Rectal smooth muscle tissue (tissue), 1 donor: Measurements from ENCODE around the gene AMT.
A peak's percentile ranks its signal among the peaks of the same experiment; 100 is the strongest.
"Not testable (repeated sequence)": the region's sequence is repeated elsewhere in the genome, so short reads cannot be mapped to it uniquely, and the experiment has no call there.

Experiments used
- H3K27ac ChIP-seq: one replicate; pipeline ENCODE4 v1.7.0; 2013; ENCODE audit warnings: low read depth, low read length, inconsistent platforms
- H3K27me3 ChIP-seq: one replicate; pipeline ENCODE4 v1.7.0; 2013; ENCODE audit warnings: low read length; ENCODE audit not compliant: control insufficient read depth, insufficient read depth
- H3K36me3 ChIP-seq: one replicate; pipeline ENCODE4 v1.7.0; 2013; ENCODE audit warnings: low read length; ENCODE audit not compliant: control insufficient read depth, insufficient read depth
- H3K4me1 ChIP-seq: one replicate; pipeline ENCODE4 v1.7.0; 2013; ENCODE audit warnings: low read length; ENCODE audit not compliant: control insufficient read depth, insufficient read depth
- H3K4me3 ChIP-seq: one replicate; pipeline ENCODE4 v1.7.0; 2013; ENCODE audit warnings: low read length
- H3K9ac ChIP-seq: one replicate; pipeline ENCODE4 v1.7.0; 2013; ENCODE audit warnings: low read length

The AMT gene

GRCh38 chr3:49416867-49417266 lies 5.4 kb downstream of the AMT start:
- Histone ChIP-seq H3K27ac (no peak overlapping the region), H3K4me3 (no peak overlapping the region), H3K27me3 (no peaks in the 10 kb centered on the region), H3K4me1 (peaks cover 7% of the 10 kb centered on the region), H3K9ac (no peak overlapping the region), H3K36me3 (peaks cover 3% of the 10 kb centered on the region)

DNA sequence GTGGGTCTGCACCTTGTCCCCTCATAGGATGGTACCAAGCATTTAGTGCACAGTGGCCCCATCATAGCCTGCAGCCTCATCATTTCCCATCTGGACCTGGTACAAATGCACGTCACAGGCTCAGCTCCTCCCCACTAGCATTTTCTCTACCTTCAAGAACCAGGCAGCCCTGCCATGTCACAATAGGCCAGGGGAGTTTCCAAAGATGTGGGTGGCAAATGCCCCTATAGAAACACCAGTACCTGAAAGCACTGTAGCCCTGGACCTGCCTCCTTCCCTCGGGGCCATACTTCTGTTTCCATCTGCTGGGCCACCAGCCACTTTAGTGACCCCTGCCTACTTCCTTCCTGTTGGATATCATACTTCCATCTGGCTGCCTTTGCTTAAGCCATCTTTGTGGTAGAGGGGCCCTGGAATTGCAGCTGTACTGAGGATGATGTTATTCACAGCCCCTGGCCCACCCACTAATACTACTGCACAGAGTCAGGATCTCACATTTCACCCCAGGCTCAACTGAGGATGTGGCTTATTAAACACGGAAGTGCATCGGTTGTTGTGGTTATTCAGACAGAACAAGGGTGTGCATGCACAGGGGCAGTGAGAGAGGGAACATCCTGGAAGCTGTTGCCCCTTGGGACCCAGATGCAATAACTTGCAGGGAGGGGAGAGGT lies 6.2 kb downstream of the AMT start:
- Histone ChIP-seq H3K9ac (no peak overlapping the region), H3K27ac (no peak overlapping the region), H3K27me3 (no peaks in the 10 kb centered on the region), H3K36me3 (peaks cover 3% of the 10 kb centered on the region), H3K4me3 (no peak overlapping the region), H3K4me1 (peaks cover 7% of the 10 kb centered on the region)

DNA sequence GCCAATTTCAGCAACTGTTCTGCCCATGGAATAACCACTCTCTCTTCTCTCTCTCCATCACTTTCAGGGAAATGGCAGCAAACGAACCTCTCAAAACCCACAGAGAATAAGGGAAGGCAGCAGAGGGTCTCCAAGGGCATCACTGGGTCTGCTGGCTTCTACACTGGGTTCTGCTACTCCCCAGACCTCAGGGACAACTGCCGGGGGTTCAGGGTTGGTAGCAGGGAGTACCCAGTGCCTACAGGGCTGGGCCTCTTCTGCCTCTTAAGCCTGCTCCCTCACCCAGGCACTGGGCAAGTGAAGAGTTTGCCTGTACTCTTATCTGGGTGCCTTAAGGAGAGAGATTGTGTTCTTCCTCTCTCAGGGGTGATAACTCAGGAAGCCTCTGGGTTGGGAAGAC lies 7.5 kb downstream of the AMT start:
- Histone ChIP-seq H3K4me1 (peaks cover 16% of the 10 kb centered on the region), H3K27me3 (no peaks in the 10 kb centered on the region), H3K36me3 (peaks cover 3% of the 10 kb centered on the region), H3K4me3 (no peak overlapping the region), H3K9ac (no peak overlapping the region), H3K27ac (no peak overlapping the region)

- H3K27me3 ChIP-seq: no peaks in the 10 kb centered on the region
- H3K9ac ChIP-seq: no peak overlapping the region
- H3K36me3 ChIP-seq: peaks cover 3% of the 10 kb centered on the region
- peaks cover 21% of the 10 kb centered on the region for H3K4me1 ChIP-seq
- H3K4me3 ChIP-seq: peak overlapping the region; percentile 98
- H3K27ac ChIP-seq: no peak overlapping the region
Measured at GRCh38 chr3:49413338-49413734, 8.9 kb downstream of the AMT start.

DNA sequence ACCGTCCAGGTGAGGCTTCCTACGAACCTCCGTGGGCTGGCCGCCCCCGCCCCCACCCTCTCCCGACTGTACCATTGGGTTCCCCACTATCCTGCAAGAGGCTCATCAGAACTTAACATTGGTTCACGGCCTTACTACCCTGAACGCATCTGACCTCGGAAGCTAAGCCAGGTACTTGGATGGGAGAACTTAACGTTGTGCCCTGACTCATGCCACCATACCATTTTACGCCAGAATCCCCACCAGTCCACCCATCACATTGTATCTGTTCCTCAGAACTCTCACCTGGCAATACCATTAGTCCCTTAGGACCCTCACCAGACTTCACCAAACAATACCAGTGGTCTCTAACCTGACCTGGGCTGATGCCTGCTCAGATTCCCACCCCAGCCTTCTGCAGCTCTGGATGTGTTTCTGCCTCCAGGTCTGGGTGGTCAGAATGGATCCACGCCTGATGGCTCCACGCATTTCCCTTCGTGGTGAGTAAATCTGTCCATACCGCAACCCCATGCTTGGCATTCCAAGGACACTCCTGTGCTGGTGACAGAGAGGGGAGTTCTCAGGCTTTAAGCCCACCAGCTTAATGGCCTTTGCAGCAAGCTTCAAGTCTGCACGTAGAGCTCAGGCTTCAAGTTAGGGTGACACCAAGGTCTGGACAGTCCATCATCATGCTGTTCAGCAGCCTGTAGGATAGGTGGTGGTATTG lies 9.5 kb downstream of the AMT start:
- H3K27ac ChIP-seq: peak overlapping the region; percentile 94
- peak overlapping the region; percentile 60 for H3K9ac ChIP-seq
- H3K4me1 ChIP-seq: peaks cover 21% of the 10 kb centered on the region
- no peaks in the 10 kb centered on the region for H3K27me3 ChIP-seq
- peaks cover 3% of the 10 kb centered on the region for H3K36me3 ChIP-seq
- H3K4me3 ChIP-seq: peak overlapping the region; percentile 98

- Histone ChIP-seq H3K36me3 (peaks cover 3% of the 10 kb centered on the region), H3K27ac (peak within 1 kb of the TSS; percentile 94), H3K27me3 (no peaks in the 10 kb centered on the region), H3K4me3 (peak within 1 kb of the TSS; percentile 98), H3K4me1 (peaks cover 21% of the 10 kb centered on the region), H3K9ac (peak within 1 kb of the TSS; percentile 93)
Measured at GRCh38 chr3:49411968-49412631, 10.2 kb downstream of the AMT start, which contains the start of the genes RHOA and TCTA. RHOA (minus strand) TSS chr3:49411976; CDS start chr3:49375589, 36,387 bp downstream. TCTA (plus strand) TSS chr3:49412423; CDS start chr3:49412427, 4 bp downstream.

- H3K4me3 ChIP-seq: peak overlapping the region; percentile 70
- H3K9ac ChIP-seq: peak overlapping the region; percentile 93
- peak overlapping the region; percentile 94 for H3K27ac ChIP-seq
- peaks cover 21% of the 10 kb centered on the region for H3K4me1 ChIP-seq
- H3K27me3 ChIP-seq: no peaks in the 10 kb centered on the region
- H3K36me3 ChIP-seq: peaks cover 3% of the 10 kb centered on the region
Measured at GRCh38 chr3:49411535-49411967, 10.7 kb downstream of the AMT start.

GRCh38 chr3:49410846-49411534 lies 11.3 kb downstream of the AMT start:
- peaks cover 21% of the 10 kb centered on the region for H3K4me1 ChIP-seq
- peak overlapping the region; percentile 93 for H3K9ac ChIP-seq
- peak overlapping the region; percentile 70 for H3K4me3 ChIP-seq
- H3K27me3 ChIP-seq: no peaks in the 10 kb centered on the region
- H3K36me3 ChIP-seq: peaks cover 3% of the 10 kb centered on the region
- peak overlapping the region; percentile 94 for H3K27ac ChIP-seq

- Histone ChIP-seq H3K27ac (peak overlapping the region; percentile 94), H3K4me3 (peak overlapping the region; percentile 70), H3K36me3 (no peaks in the 10 kb centered on the region), H3K4me1 (peaks cover 24% of the 10 kb centered on the region), H3K9ac (no peak overlapping the region), H3K27me3 (no peaks in the 10 kb centered on the region)
Measured at GRCh38 chr3:49410066-49410845, 12.0 kb downstream of the AMT start.

DNA sequence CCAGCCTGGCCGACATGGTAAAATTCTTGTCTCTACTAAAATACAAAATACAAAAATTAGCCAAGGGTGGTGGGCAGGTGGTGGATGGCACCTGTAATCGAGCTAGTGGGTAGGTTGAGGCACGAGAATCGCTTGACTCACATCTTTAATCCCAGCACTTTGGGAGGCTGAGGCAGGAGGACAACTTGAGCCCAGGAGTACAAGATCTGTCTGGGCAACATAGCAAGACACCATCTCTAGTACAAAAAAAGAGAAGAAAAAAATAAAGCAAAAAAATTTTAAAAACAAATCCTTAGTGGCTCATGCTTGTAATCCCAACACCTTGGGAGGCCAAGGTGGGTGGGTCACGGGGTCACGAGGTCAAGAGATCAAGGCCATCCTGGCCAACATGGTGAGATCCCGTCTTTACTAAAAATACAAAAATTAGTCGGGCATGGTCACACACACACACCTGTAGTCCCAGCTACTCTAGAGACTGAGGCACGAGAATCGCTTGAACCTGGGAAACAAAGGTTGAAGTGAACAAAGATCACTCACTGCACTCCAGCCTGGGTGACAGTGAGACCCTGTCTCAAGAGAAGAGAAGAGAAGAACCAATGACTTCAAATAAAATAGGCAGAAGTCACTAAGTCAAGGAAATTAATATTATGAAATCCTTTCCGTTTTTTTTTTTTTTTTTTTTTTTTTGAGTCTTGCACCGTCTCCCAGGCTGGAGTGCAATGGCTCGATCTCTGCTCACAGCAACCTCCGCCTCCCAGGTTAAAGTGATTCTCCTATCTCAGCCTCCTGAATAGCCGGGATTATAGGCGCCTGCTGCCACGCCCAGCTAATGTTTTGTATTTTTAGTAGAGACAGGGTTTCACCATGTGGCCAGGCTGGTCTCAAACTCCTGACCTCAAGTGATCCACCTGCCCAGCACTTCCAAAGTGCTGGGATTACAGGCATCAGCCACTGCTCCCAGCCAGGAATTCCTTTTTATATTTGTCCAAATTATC lies 15.4 kb downstream of the AMT start:
- Histone ChIP-seq H3K9ac (no peak overlapping the region), H3K27me3 (no peaks in the 10 kb centered on the region), H3K27ac (no peak overlapping the region), H3K36me3 (no peaks in the 10 kb centered on the region), H3K4me3 (no peak overlapping the region), H3K4me1 (peaks cover 18% of the 10 kb centered on the region)

GRCh38 chr3:49405570-49405969 lies 16.7 kb downstream of the AMT start:
- H3K4me1 ChIP-seq: peaks cover 21% of the 10 kb centered on the region
- H3K36me3 ChIP-seq, H3K27me3 ChIP-seq, H3K9ac ChIP-seq: not testable (repeated sequence)
- peak overlapping the region; percentile 27 for H3K4me3 ChIP-seq
- H3K27ac ChIP-seq: peak overlapping the region; percentile 55
